Stimulated activated CD4-positive, alpha-beta T cell treated with anti-CD3 and anti-CD28 coated beads, Interleukin-4, amount 100 ng/mL, for 48 hours (primary cell): ENCODE measurements around the gene C2CD3.

ENCODE experiments used
- DNase-seq, 2 donors: peaks; one replicate each; pipeline ENCODE4 v3.0.0-alpha.2; 2020; ENCODE audit warnings: low read depth in 2 of 2

The C2CD3 gene

GRCh38 chr11:74018331-74019005, 152.3 kb downstream of the C2CD3 start:
- no peak for DNase-seq

GRCh38 chr11:74017631-74018030, 153.2 kb downstream of the C2CD3 start:
- DNase-seq: no peak

- DNase-seq: no peak
These were observed 154.7 kb downstream of the C2CD3 start for GRCh38 chr11:74015919-74016684.

GRCh38 chr11:74014880-74015279, 155.9 kb downstream of the C2CD3 start:
- DNase-seq: no peak

- no peak for DNase-seq
These were observed 157.7 kb downstream of the C2CD3 start for GRCh38 chr11:74013141-74013540.

- no peak for DNase-seq
These were observed 158.6 kb downstream of the C2CD3 start for GRCh38 chr11:74012074-74012809.

GRCh38 chr11:74011360-74012073, 159.3 kb downstream of the C2CD3 start:
- peak; percentile 39 to 62 for DNase-seq

- no peak for DNase-seq
These were observed 160.2 kb downstream of the C2CD3 start for GRCh38 chr11:74010306-74011300.

GRCh38 chr11:74009675-74010305, 161.0 kb downstream of the C2CD3 start:
- DNase-seq: peak in 1 of 2 donors; percentile 46

- no peak for DNase-seq
These were observed 161.6 kb downstream of the C2CD3 start for GRCh38 chr11:74009230-74009547.

GRCh38 chr11:74008373-74009229, 162.2 kb downstream of the C2CD3 start, which contains the start of gene UCP3:
TSS of gene UCP3 (minus strand) at chr11:74009085. CDS start at chr11:74007042, 2,043 bp downstream.
- DNase-seq: no peak

- no peak for DNase-seq
These were observed 163.0 kb downstream of the C2CD3 start for GRCh38 chr11:74007691-74008372.

GRCh38 chr11:74006743-74007304, 164.0 kb downstream of the C2CD3 start:
- no peak for DNase-seq

GRCh38 chr11:74005721-74006517, 164.9 kb downstream of the C2CD3 start:
- no peak for DNase-seq

- peak; percentile 59 to 66 for DNase-seq
These were observed 165.8 kb downstream of the C2CD3 start for GRCh38 chr11:74004759-74005615.

GRCh38 chr11:74004046-74004695, 166.6 kb downstream of the C2CD3 start:
- no peak for DNase-seq
